ENCODE measurements around the gene FBXO46.

The FBXO46 gene

GRCh38 chr19:45681391-45682015, 49.2 kb downstream of the FBXO46 start:
- FAIRE-seq = no peak

GRCh38 chr19:45677351-45678230, 53.1 kb downstream of the FBXO46 start:
- FAIRE-seq = no peak

GRCh38 chr19:45676851-45677263, 53.8 kb downstream of the FBXO46 start:
- FAIRE-seq = no peak

GRCh38 chr19:45674946-45675345, 55.8 kb downstream of the FBXO46 start:
- no peak for FAIRE-seq

- FAIRE-seq = no peak
These were observed 59.8 kb downstream of the FBXO46 start for GRCh38 chr19:45670670-45671453.

- no peak for FAIRE-seq
These were observed 62.3 kb downstream of the FBXO46 start for GRCh38 chr19:45668342-45668871.

- no peak for FAIRE-seq
These were observed 62.9 kb downstream of the FBXO46 start, which contains the start of gene GIPR for GRCh38 chr19:45667620-45668341. TSS of gene GIPR (plus strand) at chr19:45668221. CDS start at chr19:45669521, 1,300 bp downstream.

GRCh38 chr19:45664575-45664974, 66.1 kb downstream of the FBXO46 start:
- no peak for FAIRE-seq

GRCh38 chr19:45663800-45664199, 66.9 kb downstream of the FBXO46 start:
- FAIRE-seq = no peak

GRCh38 chr19:45660636-45661035, 70.1 kb downstream of the FBXO46 start:
- FAIRE-seq = no peak

All from endometrium (tissue), 2 donors.